SK-N-SH treated with all-trans-retinoic acid at 6 μM for 48 hours (cell line): ENCODE results near the gene KLK8.

ENCODE experiments used
- ATAC-seq: fragments of 200-7000 bp; cut with Tn5 transposase; 3 replicates; pipeline ENCODE4 v1.9.1; 2020; ENCODE audit warnings: mild to moderate bottlenecking, moderate library complexity
- ARNTL ChIP-seq: fragments of 450-650 bp; formaldehyde crosslinking; IDR thresholded peaks from 2 replicates; pipeline ENCODE4 v1.5.0; 2020; ENCODE audit warnings: low read depth, mild to moderate bottlenecking, moderate library complexity, borderline replicate concordance
- BACH2 ChIP-seq: fragments of 250-450 bp; sonication (Bioruptor Pico); IDR thresholded peaks from 2 replicates; pipeline ENCODE4 v1.9.0; 2021; ENCODE audit warnings: mild to moderate bottlenecking, borderline replicate concordance
- CREB5 ChIP-seq: fragments of 250-450 bp; sonication (Bioruptor Pico); IDR thresholded peaks from 2 replicates; pipeline ENCODE4 v1.5.1; 2020; ENCODE audit warnings: low read depth, mild to moderate bottlenecking, moderate library complexity
- CSDC2 ChIP-seq: fragments of 250-450 bp; sonication (Bioruptor Pico); IDR thresholded peaks from 2 replicates; pipeline ENCODE4 v1.5.0; 2020; ENCODE audit warnings: mild to moderate bottlenecking, moderate library complexity
- CSRNP3 ChIP-seq: fragments of 250-450 bp; sonication (Bioruptor Pico); IDR thresholded peaks from 2 replicates; pipeline ENCODE4 v1.5.1; 2021; ENCODE audit warnings: mild to moderate bottlenecking, moderate library complexity
- ESRRG ChIP-seq: fragments of 250-450 bp; sonication (Bioruptor Pico); IDR thresholded peaks from 2 replicates; pipeline ENCODE4 v1.6.1; 2021; ENCODE audit warnings: mild to moderate bottlenecking
- GLIS3 ChIP-seq: fragments of 250-450 bp; sonication (Bioruptor Pico); IDR thresholded peaks from 2 replicates; pipeline ENCODE4 v1.5.0; 2020; ENCODE audit warnings: mild to moderate bottlenecking, moderate library complexity
- ISL1 ChIP-seq: fragments of 250-450 bp; sonication (Bioruptor Pico); IDR thresholded peaks from 2 replicates; pipeline ENCODE4 v2.1.2; 2022; ENCODE audit warnings: mild to moderate bottlenecking, moderate library complexity
- OSR1 ChIP-seq: fragments of 250-450 bp; sonication (Bioruptor Pico); IDR thresholded peaks from 2 replicates; pipeline ENCODE4 v1.8.0; 2022; ENCODE audit warnings: moderate library complexity, mild to moderate bottlenecking, inconsistent platforms
- POU6F1 ChIP-seq: fragments of 250-450 bp; sonication (Bioruptor Pico); IDR thresholded peaks from 2 replicates; pipeline ENCODE4 v1.8.0; 2021; ENCODE audit warnings: low read depth, mild to moderate bottlenecking, moderate library complexity, borderline replicate concordance
- PPARA ChIP-seq: fragments of 250-450 bp; sonication (Bioruptor Pico); IDR thresholded peaks from 2 replicates; pipeline ENCODE4 v1.5.0; 2020; ENCODE audit warnings: mild to moderate bottlenecking, borderline replicate concordance
- RARB ChIP-seq: fragments of 250-450 bp; sonication (Bioruptor Pico); IDR thresholded peaks from 2 replicates; pipeline ENCODE4 v1.8.0; 2021; ENCODE audit warnings: mild to moderate bottlenecking, moderate library complexity
- TCF4 ChIP-seq: fragments of 250-450 bp; sonication (Bioruptor Pico); IDR thresholded peaks from 2 replicates; pipeline ENCODE4 v1.8.0; 2021; ENCODE audit warnings: mild to moderate bottlenecking, moderate library complexity, borderline replicate concordance
- TOX ChIP-seq: fragments of 250-450 bp; sonication (Bioruptor Pico); IDR thresholded peaks from 2 replicates; pipeline ENCODE4 v1.8.0; 2021; ENCODE audit warnings: mild to moderate bottlenecking, moderate library complexity, borderline replicate concordance
- TSHZ2 ChIP-seq: fragments of 250-450 bp; sonication (Bioruptor Pico); IDR thresholded peaks from 2 replicates; pipeline ENCODE4 v1.5.0; 2020; ENCODE audit warnings: mild to moderate bottlenecking, moderate library complexity
- ZC3H10 ChIP-seq: fragments of 250-450 bp; sonication (Bioruptor Pico); IDR thresholded peaks from 2 replicates; pipeline ENCODE4 v1.5.1; 2021; ENCODE audit warnings: mild to moderate bottlenecking, moderate library complexity
- ZFP3 ChIP-seq: fragments of 250-450 bp; sonication (Bioruptor Pico); IDR thresholded peaks from 2 replicates; pipeline ENCODE4 v1.5.0; 2020; ENCODE audit warnings: mild to moderate bottlenecking, moderate library complexity
- ZNF565 ChIP-seq: fragments of 450-650 bp; formaldehyde crosslinking; conservative IDR thresholded peaks from 2 replicates; pipeline ENCODE4 v1.5.0; 2020; ENCODE audit warnings: low read depth, mild to moderate bottlenecking, moderate library complexity
- ZNF70 ChIP-seq: fragments of 450-650 bp; formaldehyde crosslinking; IDR thresholded peaks from 2 replicates; pipeline ENCODE4 v1.5.0; 2020; ENCODE audit warnings: mild to moderate bottlenecking, moderate library complexity
- ZNF8 ChIP-seq: fragments of 450-650 bp; formaldehyde crosslinking; IDR thresholded peaks from 2 replicates; pipeline ENCODE4 v1.5.0; 2020; ENCODE audit warnings: mild to moderate bottlenecking, moderate library complexity

The KLK8 gene

GRCh38 chr19:51000981-51001380 is 423 bp downstream of the KLK8 start (continued):
- no peak for TF ChIP-seq CREB5 (CRISPR knock-in tag)
- TF ChIP-seq CSRNP3 (CRISPR knock-in tag), result no peak
- TF ChIP-seq ISL1 (CRISPR knock-in tag), result no peak
- TF ChIP-seq ZNF8 (CRISPR knock-in tag), result no peak
- no peak for TF ChIP-seq ZNF70
- TF ChIP-seq ZNF565 (CRISPR knock-in tag), result no peak

- TF ChIP-seq ARNTL (CRISPR knock-in tag), result no peak
- TF ChIP-seq TOX (CRISPR knock-in tag), result no peak
- no peak for ATAC-seq
These were observed 978 bp downstream of the KLK8 start for GRCh38 chr19:51000426-51000825.

- ATAC-seq, result no peak
- no peak for TF ChIP-seq ZNF565 (CRISPR knock-in tag)
- no peak for TF ChIP-seq PPARA (CRISPR knock-in tag)
- TF ChIP-seq GLIS3 (CRISPR knock-in tag), result no peak
- TF ChIP-seq RARB (CRISPR knock-in tag), result no peak
- no peak for TF ChIP-seq POU6F1 (CRISPR knock-in tag)
- no peak for TF ChIP-seq ARNTL (CRISPR knock-in tag)
- TF ChIP-seq ZFP3 (CRISPR knock-in tag), result no peak
- no peak for TF ChIP-seq TCF4 (CRISPR knock-in tag)
- no peak for TF ChIP-seq CREB5 (CRISPR knock-in tag)
These were observed 2.7 kb downstream of the KLK8 start for GRCh38 chr19:50998686-50999085.

- TF ChIP-seq RARB (CRISPR knock-in tag) (no peak), ZC3H10 (CRISPR knock-in tag) (no peak)
- ATAC-seq, result no peak
These were observed 3.3 kb downstream of the KLK8 start for GRCh38 chr19:50998061-50998460.

- no peak for ATAC-seq
- TF ChIP-seq BACH2 (CRISPR knock-in tag), result no peak
- TF ChIP-seq POU6F1 (CRISPR knock-in tag), result no peak
- TF ChIP-seq ESRRG (CRISPR knock-in tag), result no peak
- no peak for TF ChIP-seq TSHZ2
- TF ChIP-seq ARNTL (CRISPR knock-in tag), result no peak
- no peak for TF ChIP-seq ZC3H10 (CRISPR knock-in tag)
- TF ChIP-seq PPARA (CRISPR knock-in tag), result no peak
- TF ChIP-seq ZNF8 (CRISPR knock-in tag), result no peak
- no peak for TF ChIP-seq CREB5 (CRISPR knock-in tag)
- TF ChIP-seq GLIS3 (CRISPR knock-in tag), result no peak
- no peak for TF ChIP-seq ZNF565 (CRISPR knock-in tag)
- TF ChIP-seq OSR1, result no peak
- TF ChIP-seq ISL1 (CRISPR knock-in tag), result no peak
- TF ChIP-seq ZFP3 (CRISPR knock-in tag), result no peak
- TF ChIP-seq CSDC2 (CRISPR knock-in tag), result no peak
- no peak for TF ChIP-seq CSRNP3 (CRISPR knock-in tag)
These were observed 7.3 kb downstream of the KLK8 start for GRCh38 chr19:50994129-50994528.
